Smooth muscle cell (in vitro differentiated cells): Measurements from ENCODE around the gene CCDC167. TPM values are rescaled to one million over a fixed set of nuclear protein-coding genes. Genes with fewer than 3 reads are reported as not detected.
A peak's percentile ranks its signal among the peaks of the same experiment; 100 is the strongest.
"Not testable (repeated sequence)": the region's sequence is repeated elsewhere in the genome, so short reads cannot be mapped to it uniquely, and the experiment has no call there.

ENCODE experiments used
- DNase-seq: peaks from one replicate; lab custom pipeline; 2025; ENCODE audit not compliant: unreplicated experiment; lab: John Stamatoyannopoulos, UW
- H2AFZ ChIP-seq: fragments of 200-600 bp; sonication (generic); 2 replicates; pipeline ENCODE4 v1.6.0; 2016; ENCODE audit warnings: antibody characterized with exemption, low read depth, mild to moderate bottlenecking
- H3F3A ChIP-seq: fragments of 200-600 bp; sonication (generic); 2 replicates; pipeline ENCODE4 v1.6.0; 2017; ENCODE audit warnings: antibody characterized with exemption, low read depth
- H3K27ac ChIP-seq: fragments of 200-600 bp; sonication (generic); 2 replicates; pipeline ENCODE4 v1.5.1; 2016; ENCODE audit warnings: low read depth, mild to moderate bottlenecking
- H3K27me3 ChIP-seq: fragments of 200-600 bp; sonication (generic); 2 replicates; pipeline ENCODE4 v1.6.1; 2016; ENCODE audit warnings: low read depth, mild to moderate bottlenecking
- H3K36me3 ChIP-seq: fragments of 200-600 bp; sonication (generic); 2 replicates; pipeline ENCODE4 v1.5.1; 2016; ENCODE audit warnings: low read depth
- H3K4me1 ChIP-seq: fragments of 200-600 bp; sonication (generic); 2 replicates; pipeline ENCODE4 v1.5.1; 2016; ENCODE audit warnings: low read depth
- H3K4me2 ChIP-seq: fragments of 200-600 bp; sonication (generic); 2 replicates; pipeline ENCODE4 v1.6.0; 2016; ENCODE audit warnings: mild to moderate bottlenecking
- H3K4me3 ChIP-seq: fragments of 200-600 bp; sonication (generic); 2 replicates; pipeline ENCODE4 v1.5.1; 2016; ENCODE audit warnings: mild to moderate bottlenecking
- H3K79me2 ChIP-seq: fragments of 200-600 bp; sonication (generic); 2 replicates; pipeline ENCODE4 v1.6.0; 2016; ENCODE audit warnings: low read depth, mild to moderate bottlenecking
- H3K9ac ChIP-seq: fragments of 200-600 bp; sonication (generic); 2 replicates; pipeline ENCODE4 v1.6.0; 2016; ENCODE audit warnings: low read depth
- H3K9me3 ChIP-seq: fragments of 200-600 bp; sonication (generic); replicated peaks from 2 replicates; pipeline ENCODE4 v1.5.1; 2016; ENCODE audit warnings: low read depth
- H4K20me1 ChIP-seq: fragments of 200-600 bp; sonication (generic); 2 replicates; pipeline ENCODE4 v1.6.0; 2016; ENCODE audit warnings: low read depth
- CTCF ChIP-seq: fragments of 200-600 bp; sonication (generic); IDR thresholded peaks from 2 replicates; pipeline ENCODE4 v1.5.1; 2017; ENCODE audit warnings: borderline replicate concordance, mild to moderate bottlenecking, antibody characterized with exemption; ENCODE audit not compliant: insufficient read depth, poor library complexity, severe bottlenecking
- WGBS: methylation state at CpG from one replicate; pipeline ENCODE4 v1.1.7; 2016; ENCODE audit warnings: low lambda C conversion rate; 5-methylcytosine and 5-hydroxymethylcytosine counted together
- polyA plus RNA-seq: library from polyadenylated mRNA; unstranded; fragments of >200 nt; fragmentation: Nextera tagmentation; extraction: Ambion mirVana; gene quantifications from 2 replicates; pipeline ENCODE4 v1.2.1, GENCODE V29; 2016
- total RNA-seq: library from RNA; depleted of rRNA; stranded (reverse); fragments of >200 nt; gene quantifications from 2 replicates; pipeline ENCODE4 v1.2.3, GENCODE V29; 2014

Gene CCDC167
- total and polyA plus RNA-seq, 2 experiments from 2014 or later: 81.0 to 114 TPM

- no peak for DNase-seq
- Histone ChIP-seq H3K4me3 (no peak overlapping the region), H2AFZ (no peak overlapping the region), H3K27ac (no peak overlapping the region), H4K20me1 (peaks cover 3% of the 10 kb centered on the region), H3F3A (no peaks in the 10 kb centered on the region), H3K9me3 (no peaks in the 10 kb centered on the region), H3K9ac (no peak overlapping the region), H3K27me3 (no peaks in the 10 kb centered on the region), H3K4me1 (peaks cover 3% of the 10 kb centered on the region), H3K36me3 (peaks cover 6% of the 10 kb centered on the region), H3K4me2 (no peak overlapping the region), H3K79me2 (no peaks in the 10 kb centered on the region)
- 83% methylated on average over 8 of the region's 8 CpGs for WGBS
- TF ChIP-seq CTCF: no peak
Measured at GRCh38 chr6:37454420-37455140, 45.1 kb downstream of the CCDC167 start.

- no peak for DNase-seq
- H3K9me3 ChIP-seq: no peaks in the 10 kb centered on the region
- H3K4me3 ChIP-seq: no peak overlapping the region
- TF ChIP-seq CTCF: no peak
- H2AFZ ChIP-seq: no peak overlapping the region
- no peak overlapping the region for H3K9ac ChIP-seq
- peaks cover 3% of the 10 kb centered on the region for H4K20me1 ChIP-seq
- H3K27me3 ChIP-seq: no peaks in the 10 kb centered on the region
- no peaks in the 10 kb centered on the region for H3K4me1 ChIP-seq
- H3K36me3 ChIP-seq: peaks cover 6% of the 10 kb centered on the region
- no peaks in the 10 kb centered on the region for H3F3A ChIP-seq
- H3K4me2 ChIP-seq: no peak overlapping the region
- 96% methylated on average over 3 of the region's 3 CpGs for WGBS
- H3K27ac ChIP-seq: no peak overlapping the region
- H3K79me2 ChIP-seq: no peaks in the 10 kb centered on the region
Measured at GRCh38 chr6:37452522-37452921, 47.2 kb downstream of the CCDC167 start.

- no peaks in the 10 kb centered on the region for H3K9me3 ChIP-seq
- no peaks in the 10 kb centered on the region for H3K4me1 ChIP-seq
- 45% methylated on average over 2 of the region's 2 CpGs for WGBS
- DNase-seq: no peak
- H3F3A ChIP-seq: no peaks in the 10 kb centered on the region
- H2AFZ ChIP-seq: no peak overlapping the region
- no peaks in the 10 kb centered on the region for H3K79me2 ChIP-seq
- no peak for TF ChIP-seq CTCF
- no peak overlapping the region for H3K9ac ChIP-seq
- no peak overlapping the region for H3K4me2 ChIP-seq
- peaks cover 12% of the 10 kb centered on the region for H3K36me3 ChIP-seq
- H4K20me1 ChIP-seq: peaks cover 2% of the 10 kb centered on the region
- no peaks in the 10 kb centered on the region for H3K27me3 ChIP-seq
- peak overlapping the region; percentile 13 for H3K27ac ChIP-seq
- no peak overlapping the region for H3K4me3 ChIP-seq
Measured at GRCh38 chr6:37451441-37452193, 48.1 kb downstream of the CCDC167 start.

- Histone ChIP-seq H3K36me3 (peaks cover 16% of the 10 kb centered on the region), H3F3A (no peaks in the 10 kb centered on the region)
Measured at GRCh38 chr6:37449984-37450383, 49.7 kb downstream of the CCDC167 start.

DNA sequence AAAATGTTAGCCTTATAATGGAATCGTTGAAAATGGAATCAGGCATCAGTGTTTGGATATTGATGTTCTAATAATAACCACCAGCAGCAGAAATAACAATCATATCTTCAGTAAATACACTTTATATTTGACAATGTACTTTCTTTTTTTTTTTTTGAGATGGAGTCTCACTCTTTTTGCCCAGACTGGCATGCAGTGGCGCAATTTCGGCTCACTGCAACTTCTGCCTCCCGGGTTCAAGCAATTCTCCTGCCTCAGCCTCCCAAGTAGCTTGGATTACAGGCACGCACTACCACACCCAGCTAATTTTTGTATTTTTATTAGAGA is 56.5 kb downstream of the CCDC167 start:
- not testable (repeated sequence) for H3K4me2 ChIP-seq

More at GRCh38 chr6:37449984-37450383, 49.7 kb downstream of the CCDC167 start:
- Histone ChIP-seq H3K4me1 (no peaks in the 10 kb centered on the region), H3K9me3 (no peaks in the 10 kb centered on the region), H3K4me2 (no peak overlapping the region), H2AFZ (no peak overlapping the region), H3K27me3 (no peaks in the 10 kb centered on the region), H3K27ac (no peak overlapping the region), H3K4me3 (no peak overlapping the region), H3K9ac (no peak overlapping the region), H3K79me2 (no peaks in the 10 kb centered on the region), H4K20me1 (no peaks in the 10 kb centered on the region)
- 96% methylated on average over 4 of the region's 4 CpGs for WGBS
- TF ChIP-seq CTCF: no peak
- no peak for DNase-seq

More for the DNA sequence above, 56.5 kb downstream of the CCDC167 start:
- H3K4me3 ChIP-seq, H3K27ac ChIP-seq, H3K36me3 ChIP-seq, H3K27me3 ChIP-seq, DNase-seq, H3K79me2 ChIP-seq, H4K20me1 ChIP-seq, H3F3A ChIP-seq, H3K4me1 ChIP-seq, H3K9ac ChIP-seq, H3K9me3 ChIP-seq, H2AFZ ChIP-seq: not testable (repeated sequence)
- 98% methylated on average over 5 of the region's 5 CpGs for WGBS
